Fibroblast of skin of right quadriceps (primary cell): Measurements from ENCODE around the gene RNF126.
"Not testable (repeated sequence)": the region's sequence is repeated elsewhere in the genome, so short reads cannot be mapped to it uniquely, and the experiment has no call there.

Experiments used
- DNase-seq: peaks from one replicate; pipeline ENCODE4 v3.0.0-alpha.2; 2013

Gene RNF126

DNA sequence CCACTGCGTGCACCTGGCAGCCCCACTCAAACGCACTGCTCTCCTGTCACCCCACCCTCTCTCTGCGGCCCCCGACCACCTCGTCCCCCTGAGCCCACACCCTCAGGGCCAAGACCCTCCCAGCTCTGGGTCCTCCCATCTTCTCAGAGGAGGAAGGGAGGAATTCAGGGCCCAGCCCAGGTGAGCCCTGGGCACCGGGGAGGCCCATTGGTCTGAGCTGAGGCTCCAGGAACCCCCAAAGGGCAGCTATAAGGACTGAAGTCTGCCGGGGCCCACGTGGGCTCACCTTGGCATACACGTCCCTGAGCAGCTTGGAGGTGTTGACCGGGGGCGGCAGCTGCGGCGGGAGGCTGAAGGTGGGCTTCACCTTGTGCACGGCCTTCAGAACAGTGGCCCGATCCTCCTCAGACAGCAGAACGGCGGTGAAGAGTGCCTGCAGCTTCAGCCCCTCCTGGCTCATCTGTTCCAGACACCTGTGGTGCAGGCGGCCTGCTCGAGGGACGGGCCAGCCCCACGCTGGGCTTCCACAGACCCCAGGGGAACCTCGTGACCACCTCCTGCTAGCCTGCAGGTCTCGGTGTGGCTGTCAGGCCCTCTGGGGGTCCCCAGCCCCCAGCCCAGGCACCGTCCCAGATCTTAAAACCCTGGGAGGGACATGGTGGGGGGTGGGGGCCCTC lies 38.4 kb downstream of the RNF126 start:
- no peak for DNase-seq

DNA sequence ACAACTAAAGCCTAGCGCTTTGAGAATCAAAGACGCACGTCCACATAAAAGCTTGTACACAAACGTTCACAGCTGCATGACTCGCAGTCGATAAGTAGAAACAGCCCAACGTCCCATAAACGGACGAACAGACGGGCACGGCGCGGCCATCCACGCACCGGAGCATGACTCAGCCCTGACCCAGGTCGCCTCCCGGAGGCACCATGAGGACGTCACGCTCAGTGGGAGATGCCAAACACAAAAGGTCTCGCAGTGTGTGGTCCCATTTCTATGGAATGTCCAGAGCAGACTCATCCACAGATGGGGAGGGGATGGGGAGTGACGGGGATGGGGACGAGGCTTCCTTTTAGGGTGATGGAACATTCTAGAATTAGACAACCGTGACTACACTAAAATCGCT lies 39.0 kb downstream of the RNF126 start:
- peak; percentile 88 for DNase-seq

DNA sequence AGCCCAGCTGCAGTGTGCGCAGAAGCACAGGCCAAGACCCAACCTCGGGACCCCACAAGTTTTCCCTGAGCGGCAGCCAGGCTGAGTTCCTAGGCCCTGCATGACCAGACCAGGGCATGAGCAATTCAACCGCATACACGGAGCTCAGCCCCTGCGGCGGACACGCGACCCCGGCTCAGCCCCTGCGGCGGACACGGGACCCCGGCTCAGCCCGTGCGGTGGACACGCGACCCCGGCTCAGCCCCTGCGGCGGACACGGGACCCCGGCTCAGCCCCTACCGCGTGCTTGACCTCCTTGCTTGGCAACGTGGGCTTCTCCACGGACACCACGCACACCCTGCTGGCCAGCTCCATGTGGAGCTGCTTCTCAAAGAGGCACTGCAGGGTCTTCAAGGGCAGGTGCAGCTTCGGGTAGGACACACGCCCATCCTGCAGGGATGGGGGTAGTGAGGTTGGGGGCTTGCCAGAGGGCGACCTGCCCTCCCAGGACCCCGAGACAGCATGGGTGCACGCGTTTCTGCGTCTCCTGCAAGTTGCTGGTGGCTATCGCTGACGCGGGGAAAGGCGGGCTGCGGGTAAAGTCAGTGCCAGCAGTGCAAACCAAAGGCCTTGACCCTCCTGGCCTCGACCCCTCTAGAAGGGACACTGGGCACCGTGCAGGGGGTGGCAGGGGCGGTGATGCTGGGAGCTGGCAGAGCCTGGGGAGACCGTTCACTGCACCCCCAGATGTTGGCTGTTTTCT lies 39.7 kb downstream of the RNF126 start:
- DNase-seq = no peak

DNA sequence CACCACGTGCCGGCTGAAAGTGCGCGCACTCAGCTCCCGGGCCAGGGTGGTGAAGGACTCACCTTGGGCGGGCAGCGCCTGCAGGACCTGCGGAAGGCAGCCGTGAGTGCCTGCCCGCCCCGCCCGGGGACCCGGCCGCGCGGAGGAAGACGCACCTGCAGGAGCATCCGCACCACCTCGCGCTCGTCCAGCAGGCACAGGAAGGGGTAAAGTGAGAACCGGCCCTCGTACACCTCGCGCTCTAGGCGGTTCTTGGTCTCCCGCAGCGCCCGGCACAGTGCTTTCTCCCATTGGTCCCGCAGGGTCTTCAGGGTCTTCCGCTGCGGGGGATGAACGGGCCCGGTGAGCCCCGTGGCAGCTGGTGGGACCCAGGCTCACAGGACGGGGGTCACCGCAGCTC lies 40.3 kb downstream of the RNF126 start:
- no peak for DNase-seq

DNA sequence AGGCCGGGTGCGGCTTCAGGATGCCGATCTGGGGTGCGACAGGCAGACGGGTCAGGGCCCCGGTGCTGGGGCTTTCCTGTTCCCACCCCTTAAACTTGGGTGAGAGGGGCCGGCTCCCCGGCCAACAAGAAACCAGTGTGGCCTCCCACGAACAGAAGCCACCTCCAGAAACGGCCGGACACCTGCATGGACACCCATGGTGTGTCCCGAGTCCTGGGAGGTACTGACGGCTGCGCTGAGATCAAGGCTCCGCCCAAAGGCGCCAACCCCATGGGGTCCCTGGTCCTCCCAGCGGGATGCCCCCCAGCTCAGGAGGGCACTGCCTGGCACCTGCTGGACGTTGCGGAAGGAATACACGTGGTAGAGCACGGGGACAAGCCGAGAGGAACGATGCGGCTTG lies 41.2 kb downstream of the RNF126 start:
- no peak for DNase-seq

DNA sequence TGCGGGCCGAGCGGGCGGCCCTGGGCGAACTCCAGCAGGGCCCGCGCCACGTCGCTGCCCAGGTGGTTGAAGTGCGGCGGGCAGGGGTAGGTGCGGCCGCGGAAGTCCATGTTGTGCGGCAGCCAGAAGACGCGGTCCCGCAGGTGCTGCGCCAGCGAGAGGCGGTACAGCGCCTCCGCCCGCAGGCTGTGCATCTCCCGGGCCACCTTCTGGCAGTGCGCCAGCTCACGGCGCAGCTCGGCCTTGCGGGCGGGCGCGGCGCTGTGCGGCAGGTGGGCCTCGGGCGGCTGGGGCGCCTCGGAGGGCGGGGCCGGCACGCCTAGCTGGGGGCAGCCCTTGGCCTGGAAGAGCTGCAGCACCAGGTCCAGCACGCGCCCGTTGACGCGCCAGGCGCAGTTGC lies 41.8 kb downstream of the RNF126 start:
- DNase-seq = not testable (repeated sequence)

DNA sequence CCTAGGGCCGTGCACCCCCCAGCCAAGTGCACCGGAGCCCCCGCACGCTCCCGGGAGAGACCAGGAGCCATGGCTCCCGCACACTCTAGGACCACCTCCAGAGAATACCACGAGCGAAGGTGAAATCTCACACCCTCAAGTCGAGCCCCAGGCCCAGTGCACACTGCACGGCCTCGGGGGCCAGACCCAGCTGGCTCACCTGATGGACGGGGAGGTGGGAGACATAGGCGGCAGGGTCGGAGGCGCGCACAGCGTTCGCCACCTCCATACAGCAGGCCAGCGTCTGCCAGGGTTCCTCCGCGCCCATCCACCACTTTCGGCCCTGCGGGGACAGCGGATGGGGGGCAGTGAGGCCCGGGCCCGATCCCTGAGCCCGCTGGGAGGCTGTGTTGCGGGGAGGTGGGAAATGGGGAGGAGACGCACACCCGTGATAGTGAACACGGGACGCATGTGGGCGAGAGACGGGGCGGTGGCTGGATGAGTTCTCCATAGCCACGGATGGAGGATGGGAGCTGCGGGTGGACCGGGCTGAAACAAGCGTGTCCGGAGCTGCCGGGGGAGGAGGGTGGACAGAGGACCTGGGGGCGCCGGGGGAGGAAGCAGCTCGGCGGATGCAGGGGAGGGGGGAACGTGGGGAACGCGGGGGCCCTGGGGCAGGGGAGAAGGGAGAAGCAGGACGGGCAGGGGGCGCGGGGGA lies 42.7 kb downstream of the RNF126 start:
- DNase-seq = no peak

DNA sequence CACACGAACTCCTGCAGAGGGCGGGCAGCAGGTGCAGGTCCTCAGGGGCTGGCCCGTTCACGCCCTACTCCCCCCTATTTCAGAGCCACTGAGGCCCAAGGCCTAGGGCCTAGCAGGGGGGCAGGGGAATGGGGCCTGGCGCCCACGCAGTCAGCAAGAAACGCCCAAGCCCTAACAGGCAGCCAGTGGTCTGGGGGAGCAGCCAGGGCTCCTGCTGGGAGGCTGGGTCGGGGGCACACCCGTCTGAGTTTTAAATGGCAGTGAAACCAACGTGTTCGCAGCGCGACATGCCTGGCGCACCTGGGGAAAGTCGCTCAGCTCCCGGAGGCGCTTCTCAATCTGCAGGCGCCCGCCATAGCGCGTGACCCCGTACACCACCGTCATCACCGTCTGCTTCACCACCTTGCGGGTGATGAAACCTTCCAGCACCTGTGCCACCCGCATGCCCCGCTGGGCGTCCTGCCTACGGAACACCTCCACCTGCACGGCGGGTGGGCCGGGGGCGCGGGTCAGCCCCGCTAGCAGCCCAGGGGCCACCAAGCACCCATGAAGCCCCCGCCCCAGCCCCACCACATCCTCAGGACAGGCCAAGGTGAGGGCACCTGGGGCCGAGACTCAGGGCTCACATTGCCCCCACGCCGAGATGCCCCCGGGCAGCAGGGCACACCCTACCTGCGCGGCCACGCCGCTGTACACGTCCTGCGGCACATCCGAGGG lies 43.6 kb downstream of the RNF126 start:
- no peak for DNase-seq

DNA sequence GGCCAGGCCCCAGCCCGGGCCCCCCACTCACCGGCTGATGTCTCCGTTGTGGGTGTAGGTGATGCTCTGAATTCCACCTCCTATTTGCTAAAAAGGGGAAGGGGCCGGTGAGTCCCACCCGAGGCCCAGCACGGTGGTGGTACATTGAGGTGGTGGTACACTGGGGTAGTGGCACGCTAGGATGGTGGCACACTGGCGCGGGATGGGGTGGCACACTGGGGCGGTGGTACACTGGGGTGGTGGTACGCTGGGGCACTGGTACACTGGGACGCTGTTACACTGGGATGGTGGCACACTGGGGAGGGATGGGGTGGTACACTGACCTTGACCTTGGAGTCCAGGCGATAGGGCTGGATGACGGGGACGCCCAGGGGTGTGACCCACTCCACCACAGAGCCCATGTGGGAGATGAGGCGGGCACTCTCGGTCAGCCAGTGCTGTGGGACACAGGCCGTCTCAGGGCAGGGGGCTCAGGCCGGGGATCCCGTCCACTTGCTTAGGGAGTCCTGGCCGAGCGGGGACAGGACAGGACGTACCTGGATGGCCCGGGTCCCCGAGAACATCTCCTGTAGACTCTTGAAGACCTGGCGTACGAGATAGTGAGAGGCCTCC lies 44.2 kb downstream of the RNF126 start:
- DNase-seq = no peak

DNA sequence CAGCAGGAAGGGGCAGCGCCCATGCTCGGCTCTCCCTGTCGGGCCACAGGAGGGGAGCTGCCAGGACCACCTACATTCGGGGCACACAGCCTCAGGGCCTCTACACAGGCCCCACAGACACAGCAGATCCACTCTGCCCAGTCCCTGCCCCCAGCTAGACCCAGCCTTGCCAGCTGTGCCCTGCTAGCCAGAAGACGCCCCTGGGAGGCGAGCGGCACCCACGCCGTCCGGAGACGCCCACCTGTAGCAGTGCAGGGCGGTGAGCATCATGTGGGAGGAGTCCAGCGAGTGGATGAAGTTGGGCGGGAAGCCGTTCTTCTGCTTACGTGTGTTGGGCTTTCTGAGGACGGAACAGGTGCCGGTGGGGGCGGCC lies 44.8 kb downstream of the RNF126 start:
- no peak for DNase-seq

DNA sequence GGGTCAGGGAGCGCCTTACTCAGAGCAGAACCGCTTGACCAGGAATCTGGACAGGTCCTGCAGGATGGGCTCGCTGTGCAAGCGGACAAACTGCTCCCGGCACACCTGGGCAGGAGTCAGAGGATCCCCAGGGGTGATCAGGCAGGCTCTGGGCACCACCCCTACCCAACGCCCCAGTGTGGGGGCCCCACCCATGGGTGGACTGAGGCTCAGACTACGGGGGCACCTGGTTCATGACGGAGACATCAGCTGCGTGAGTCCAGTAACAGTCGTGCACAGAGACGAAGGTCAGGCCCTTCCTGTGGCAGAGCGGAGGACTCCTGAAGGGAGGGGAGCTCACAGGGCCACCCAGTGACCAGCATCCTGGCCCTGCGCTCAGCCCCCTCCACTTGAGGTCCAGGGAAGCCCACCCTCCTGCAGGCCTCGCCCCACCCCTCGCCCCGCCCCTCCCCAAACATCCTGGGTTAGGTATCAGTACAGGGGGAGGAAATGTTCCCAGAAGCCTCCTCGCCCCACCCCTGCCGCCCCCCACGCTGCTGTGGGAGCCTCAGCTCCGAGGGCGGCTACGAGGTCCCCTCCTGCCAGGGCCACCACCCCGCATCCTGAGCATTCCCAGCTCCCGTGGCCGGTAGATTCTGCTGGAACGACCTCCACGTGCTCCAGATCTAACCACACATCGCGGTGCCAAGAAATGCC lies 45.3 kb downstream of the RNF126 start:
- DNase-seq = no peak

DNA sequence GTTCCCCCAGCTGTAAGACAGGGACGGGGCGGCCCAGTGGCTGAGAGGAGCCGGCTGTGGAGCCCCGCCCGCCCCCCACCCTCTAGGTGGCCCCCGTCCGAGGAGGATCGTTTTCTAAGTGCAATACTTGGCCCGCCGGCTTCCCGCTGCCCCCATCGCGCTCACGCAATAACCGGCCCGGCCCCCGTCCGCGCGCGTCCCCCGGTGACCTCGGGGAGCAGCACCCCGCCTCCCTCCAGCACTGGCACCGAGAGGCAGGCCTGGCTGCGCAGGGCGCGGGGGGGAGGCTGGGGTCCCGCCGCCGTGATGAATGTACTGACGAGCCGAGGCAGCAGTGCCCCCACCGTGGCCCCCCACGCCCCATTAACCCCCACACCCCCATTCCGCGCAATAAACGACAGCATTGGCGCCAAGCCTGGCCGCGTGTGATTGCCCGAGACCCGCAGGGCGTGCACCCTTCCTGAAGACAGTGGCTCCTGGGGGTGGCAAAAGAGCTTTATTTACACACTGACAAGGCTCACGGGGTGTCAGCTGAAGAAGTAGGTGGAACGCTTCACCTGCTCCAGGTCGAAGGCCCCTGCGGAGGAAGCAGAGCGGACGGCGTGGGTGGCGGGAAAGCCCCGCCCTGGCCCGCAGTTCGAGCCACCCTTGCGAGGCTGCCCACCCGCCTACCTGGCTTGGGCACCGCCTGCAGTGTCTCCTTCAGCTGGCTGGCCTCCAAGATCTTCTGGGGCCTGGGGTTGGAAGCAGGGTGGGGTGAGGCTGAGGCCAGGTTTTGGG lies 46.1 kb downstream of the RNF126 start:
- DNase-seq = no peak

DNA sequence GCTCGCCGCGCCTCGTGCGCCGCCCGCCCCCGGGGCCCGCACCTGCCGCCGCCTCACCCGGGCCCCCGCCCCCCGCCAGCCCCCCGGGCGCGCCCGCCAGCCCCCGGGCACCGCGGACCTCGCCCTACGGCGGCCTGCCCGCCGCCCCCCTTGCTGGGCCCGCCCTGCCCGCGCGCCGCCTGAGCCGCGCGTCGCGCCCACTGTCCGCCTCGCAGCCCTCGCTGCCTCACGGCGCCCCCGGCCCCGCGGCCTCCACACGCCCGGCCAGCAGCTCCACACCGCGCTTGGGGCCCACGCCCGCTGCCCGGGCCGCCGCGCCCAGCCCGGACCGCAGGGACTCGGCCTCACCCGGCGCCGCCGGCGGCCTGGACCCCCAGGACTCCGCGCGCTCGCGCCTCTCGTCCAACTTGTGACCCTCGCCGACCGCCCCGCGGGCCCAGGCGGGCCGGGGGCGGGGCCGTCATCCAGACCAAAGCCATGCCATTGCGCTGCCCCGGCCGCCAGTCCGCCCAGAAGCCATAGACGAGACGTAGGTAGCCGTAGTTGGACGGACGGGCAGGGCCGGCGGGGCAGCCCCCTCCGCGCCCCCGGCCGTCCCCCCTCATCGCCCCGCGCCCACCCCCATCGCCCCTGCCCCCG lies 46.8 kb downstream of the RNF126 start:
- DNase-seq = no peak

DNA sequence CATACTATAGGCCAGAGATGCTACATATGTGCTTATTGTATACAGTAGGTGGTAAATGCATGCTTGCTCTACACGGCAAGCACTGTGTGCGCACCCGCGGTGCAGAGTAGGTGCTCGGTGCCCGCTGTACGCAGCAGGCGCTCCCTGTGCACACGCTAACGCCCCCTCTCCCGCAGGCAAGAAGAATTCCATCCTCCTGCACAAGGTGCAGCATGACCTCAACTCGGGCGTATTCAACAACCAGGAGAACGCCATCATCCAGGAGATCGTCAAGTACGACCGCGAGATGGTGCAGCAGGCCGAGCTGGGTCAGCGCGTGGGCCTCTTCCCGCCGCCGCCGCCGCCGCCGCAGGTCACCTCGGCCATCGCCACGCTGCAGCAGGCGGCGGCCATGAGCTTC lies 47.4 kb downstream of the RNF126 start:
- DNase-seq = no peak

DNA sequence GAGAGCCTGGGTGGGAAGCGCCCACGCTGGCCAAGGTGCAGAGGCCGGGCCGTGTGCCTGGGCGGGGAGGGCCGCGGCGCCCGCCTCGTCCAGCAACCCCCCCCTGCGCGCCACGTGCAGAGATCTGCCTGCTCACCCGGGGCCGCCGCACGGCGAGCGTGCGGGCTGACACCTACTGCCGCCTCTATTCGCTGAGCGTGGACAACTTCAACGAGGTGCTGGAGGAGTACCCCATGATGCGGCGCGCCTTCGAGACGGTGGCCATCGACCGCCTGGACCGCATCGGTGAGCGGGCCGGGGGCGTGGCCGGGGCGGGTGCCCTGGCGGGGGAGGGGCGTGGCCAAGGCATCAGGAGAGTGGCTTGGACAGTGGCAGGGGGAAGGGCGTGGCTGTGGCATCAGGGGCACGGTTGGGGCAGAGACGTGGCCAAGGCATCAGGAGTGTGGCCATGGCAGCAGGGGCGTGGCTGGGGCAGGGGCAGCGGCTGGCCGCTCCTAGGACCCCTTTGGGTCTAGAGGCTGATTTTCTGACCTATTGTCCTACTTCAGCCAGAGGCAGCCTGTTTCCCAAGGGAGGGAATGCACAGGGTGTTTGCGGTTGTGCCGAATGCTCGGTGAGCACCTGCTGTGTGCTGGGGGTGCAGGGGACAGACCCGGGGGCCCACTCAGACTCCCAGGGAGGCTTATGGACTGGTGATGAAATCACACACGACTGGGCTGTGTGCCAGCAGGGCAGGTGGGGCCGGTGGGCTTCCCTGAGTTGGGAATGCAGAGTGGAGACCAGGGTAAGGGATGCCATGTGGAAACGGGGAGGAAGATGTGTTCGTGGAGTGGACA lies 49.1 kb downstream of the RNF126 start:
- DNase-seq = no peak

DNA sequence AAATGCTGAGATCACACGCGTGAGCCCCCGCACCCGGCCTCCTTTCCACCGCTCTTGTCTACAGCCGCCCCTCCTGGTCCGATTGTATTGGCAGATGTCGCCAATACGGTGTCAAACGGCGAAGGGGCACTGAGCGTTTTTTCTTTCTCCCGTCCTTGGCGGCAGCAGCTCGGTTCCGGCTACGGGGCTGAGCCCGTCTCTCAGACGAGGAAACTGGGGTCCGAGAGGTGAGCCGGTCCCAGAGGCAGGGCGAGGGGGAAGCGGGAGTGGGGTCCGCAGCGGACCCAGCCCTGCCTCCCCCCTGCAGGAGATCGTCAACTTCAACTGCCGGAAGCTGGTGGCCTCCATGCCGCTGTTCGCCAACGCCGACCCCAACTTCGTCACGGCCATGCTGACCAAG lies 50.1 kb downstream of the RNF126 start:
- no peak for DNase-seq

DNA sequence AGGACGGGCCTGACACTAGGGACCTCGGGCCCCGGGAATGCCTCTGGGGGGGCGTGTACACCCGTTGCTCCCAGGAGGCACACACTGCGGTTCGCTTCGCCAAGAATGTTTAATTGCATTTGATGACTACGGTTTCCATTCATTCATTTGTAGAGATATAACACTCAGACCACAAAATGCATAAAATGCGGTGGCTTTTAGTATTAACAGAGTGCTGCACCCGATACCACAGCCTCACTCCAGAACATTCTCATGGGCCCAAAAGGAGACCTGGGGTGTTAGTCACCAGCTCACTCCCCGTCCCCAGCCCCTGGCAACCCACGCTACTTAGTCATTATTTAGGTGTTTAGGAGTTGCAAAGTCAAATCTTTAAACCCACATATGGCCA lies 51.5 kb downstream of the RNF126 start:
- peak; percentile 99 for DNase-seq

DNA sequence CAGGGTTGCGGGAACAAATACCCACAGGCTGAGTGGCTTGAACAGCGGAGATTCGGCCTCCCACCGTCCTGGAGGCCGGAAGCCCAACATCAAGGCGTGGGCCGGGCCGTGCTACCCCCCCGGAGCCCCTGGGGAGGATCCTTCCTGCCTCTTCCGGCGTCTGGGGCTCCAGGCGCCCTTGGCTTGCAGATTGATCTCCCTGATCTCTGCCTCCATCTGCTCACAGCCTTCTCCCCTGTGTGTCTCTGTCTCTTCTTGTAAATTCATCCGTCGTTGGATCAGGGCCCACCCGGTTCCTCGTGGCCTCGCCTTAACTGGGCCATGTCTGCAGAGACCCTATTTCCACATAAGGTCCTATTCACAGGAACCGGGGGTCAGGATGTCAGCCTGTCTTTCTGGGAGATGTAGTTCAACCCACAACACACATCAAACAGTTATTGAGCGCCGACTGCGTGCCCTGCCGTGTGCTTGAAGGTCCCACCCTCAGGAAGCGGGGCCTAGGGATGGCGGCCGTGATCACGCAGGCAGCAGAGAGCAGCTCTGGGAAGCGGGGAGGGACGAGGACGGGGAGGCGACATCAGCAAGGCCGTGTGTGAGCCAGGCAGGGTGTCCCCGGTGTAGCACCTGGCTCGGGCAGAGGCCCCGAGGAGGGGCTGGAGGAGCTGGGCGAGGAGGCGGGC lies 52.1 kb downstream of the RNF126 start:
- DNase-seq = peak; percentile 87

DNA sequence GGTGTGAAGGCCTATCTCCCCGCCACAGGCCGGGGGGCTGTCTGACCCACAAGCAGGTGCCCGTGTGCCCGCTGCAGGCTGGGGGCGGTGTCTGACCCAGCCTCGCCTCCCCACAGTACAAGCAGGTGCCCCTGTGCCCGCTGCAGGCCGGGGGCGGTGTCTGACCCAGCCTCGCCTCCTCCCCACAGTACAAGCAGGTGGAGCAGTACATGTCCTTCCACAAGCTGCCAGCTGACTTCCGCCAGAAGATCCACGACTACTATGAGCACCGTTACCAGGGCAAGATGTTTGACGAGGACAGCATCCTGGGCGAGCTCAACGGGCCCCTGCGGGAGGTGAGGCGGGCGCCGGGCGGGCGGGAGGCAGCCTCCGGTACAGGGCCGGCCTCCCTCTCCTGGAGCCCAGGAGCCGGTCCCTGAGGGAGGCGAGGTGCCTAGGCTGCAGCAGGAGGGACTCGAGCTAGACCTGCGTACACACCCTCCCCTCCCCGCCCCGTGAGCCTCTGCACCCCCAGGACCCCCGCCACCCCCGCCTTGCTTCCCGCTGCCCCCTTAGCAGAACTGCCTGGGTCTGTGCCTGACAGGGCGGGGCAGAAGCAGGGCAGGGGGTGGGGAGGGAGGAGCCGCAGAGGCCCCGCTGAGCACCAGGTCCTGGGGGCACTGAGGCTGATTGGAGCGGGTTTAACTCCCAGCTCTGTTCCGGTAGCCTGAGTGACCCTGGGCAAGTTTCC lies 52.8 kb downstream of the RNF126 start:
- no peak for DNase-seq
